ENCODE measurements around the gene TGFB1.

TGFB1 gene

GRCh38 chr19:41339936-41340335 lies 13.8 kb downstream of the TGFB1 start:
- DNase-seq, result no peak

- DNase-seq, result no peak
Measured at GRCh38 chr19:41335467-41335866, 18.3 kb downstream of the TGFB1 start.

- DNase-seq, result no peak
Measured at GRCh38 chr19:41334793-41335192, 18.9 kb downstream of the TGFB1 start.

GRCh38 chr19:41332468-41332867 lies 21.3 kb downstream of the TGFB1 start:
- no peak for DNase-seq

- no peak for DNase-seq
Measured at GRCh38 chr19:41332000-41332399, 21.7 kb downstream of the TGFB1 start.

- DNase-seq, result no peak
Measured at GRCh38 chr19:41330946-41331678, 22.6 kb downstream of the TGFB1 start.

- DNase-seq, result peak; percentile 47
Measured at GRCh38 chr19:41330481-41330880, 23.2 kb downstream of the TGFB1 start.

GRCh38 chr19:41328842-41329225 lies 24.9 kb downstream of the TGFB1 start:
- no peak for DNase-seq

GRCh38 chr19:41328157-41328841 lies 25.4 kb downstream of the TGFB1 start:
- no peak for DNase-seq

- DNase-seq, result peak; percentile 89
Measured at GRCh38 chr19:41327576-41328156, 26.1 kb downstream of the TGFB1 start.

GRCh38 chr19:41327076-41327575 lies 26.6 kb downstream of the TGFB1 start:
- peak; percentile 53 for DNase-seq

- DNase-seq, result peak; percentile 28
Measured at GRCh38 chr19:41325947-41326706, 27.6 kb downstream of the TGFB1 start.

GRCh38 chr19:41325640-41325946 lies 28.1 kb downstream of the TGFB1 start:
- DNase-seq, result no peak

GRCh38 chr19:41324921-41325639 lies 28.6 kb downstream of the TGFB1 start:
- DNase-seq, result no peak

- no peak for DNase-seq
Measured at GRCh38 chr19:41324231-41324702, 29.5 kb downstream of the TGFB1 start.

GRCh38 chr19:41323430-41324125 lies 30.1 kb downstream of the TGFB1 start:
- DNase-seq, result no peak

GRCh38 chr19:41323023-41323422 lies 30.7 kb downstream of the TGFB1 start:
- DNase-seq, result no peak

- DNase-seq, result no peak
Measured at GRCh38 chr19:41322451-41322850, 31.3 kb downstream of the TGFB1 start.

- peak; percentile 30 for DNase-seq
Measured at GRCh38 chr19:41321600-41322270, 32.0 kb downstream of the TGFB1 start.

GRCh38 chr19:41321204-41321599 lies 32.5 kb downstream of the TGFB1 start:
- no peak for DNase-seq

- no peak for DNase-seq
Measured at GRCh38 chr19:41320568-41320967, 33.2 kb downstream of the TGFB1 start.

- no peak for DNase-seq
Measured at GRCh38 chr19:41320185-41320518, 33.6 kb downstream of the TGFB1 start.

All from CD4-positive, alpha-beta T cell treated with Interleukin-21 for 1 hour (primary cell).